Measurements from ENCODE around the gene KCNIP4. TPM values are rescaled to one million over a fixed set of nuclear protein-coding genes. Genes with fewer than 3 reads are reported as not detected.

KCNIP4 gene
- total RNA-seq, 2 donors from 2014 or later, result 1.2 TPM; not detected in 1

- Histone ChIP-seq H3K4me1 (replicated peaks) (no peaks in the 10 kb centered on the region), H3K27me3 (replicated peaks; ENCODE audit: insufficient read depth) (no peaks in the 10 kb centered on the region), H3K4me3 (no peak overlapping the region), H3K9me3 (no peaks in the 10 kb centered on the region), H3K27ac (no peak overlapping the region), H3K36me3 (no peaks in the 10 kb centered on the region)
- no peak for DNase-seq (ENCODE audit: low spot score)
- 50% methylated on average over 4 of the region's 4 CpGs for WGBS
- intact Hi-C loops (cut with DNase I), result no loop called here
- TF ChIP-seq, protein P1, sequence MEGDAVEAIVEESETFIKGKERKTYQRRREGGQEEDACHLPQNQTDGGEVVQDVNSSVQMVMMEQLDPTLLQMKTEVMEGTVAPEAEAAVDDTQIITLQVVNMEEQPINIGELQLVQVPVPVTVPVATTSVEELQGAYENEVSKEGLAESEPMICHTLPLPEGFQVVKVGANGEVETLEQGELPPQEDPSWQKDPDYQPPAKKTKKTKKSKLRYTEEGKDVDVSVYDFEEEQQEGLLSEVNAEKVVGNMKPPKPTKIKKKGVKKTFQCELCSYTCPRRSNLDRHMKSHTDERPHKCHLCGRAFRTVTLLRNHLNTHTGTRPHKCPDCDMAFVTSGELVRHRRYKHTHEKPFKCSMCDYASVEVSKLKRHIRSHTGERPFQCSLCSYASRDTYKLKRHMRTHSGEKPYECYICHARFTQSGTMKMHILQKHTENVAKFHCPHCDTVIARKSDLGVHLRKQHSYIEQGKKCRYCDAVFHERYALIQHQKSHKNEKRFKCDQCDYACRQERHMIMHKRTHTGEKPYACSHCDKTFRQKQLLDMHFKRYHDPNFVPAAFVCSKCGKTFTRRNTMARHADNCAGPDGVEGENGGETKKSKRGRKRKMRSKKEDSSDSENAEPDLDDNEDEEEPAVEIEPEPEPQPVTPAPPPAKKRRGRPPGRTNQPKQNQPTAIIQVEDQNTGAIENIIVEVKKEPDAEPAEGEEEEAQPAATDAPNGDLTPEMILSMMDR (IDR thresholded peaks at IDR 0.05), result no peak
- TF ChIP-seq POLR2AphosphoS5 (IDR thresholded peaks at IDR 0.05), result no peak
- no peak for TF ChIP-seq POLR2A (IDR thresholded peaks at IDR 0.05)
These were observed 938.6 kb downstream of the KCNIP4 start for GRCh38 chr4:21009956-21010355.

DNA sequence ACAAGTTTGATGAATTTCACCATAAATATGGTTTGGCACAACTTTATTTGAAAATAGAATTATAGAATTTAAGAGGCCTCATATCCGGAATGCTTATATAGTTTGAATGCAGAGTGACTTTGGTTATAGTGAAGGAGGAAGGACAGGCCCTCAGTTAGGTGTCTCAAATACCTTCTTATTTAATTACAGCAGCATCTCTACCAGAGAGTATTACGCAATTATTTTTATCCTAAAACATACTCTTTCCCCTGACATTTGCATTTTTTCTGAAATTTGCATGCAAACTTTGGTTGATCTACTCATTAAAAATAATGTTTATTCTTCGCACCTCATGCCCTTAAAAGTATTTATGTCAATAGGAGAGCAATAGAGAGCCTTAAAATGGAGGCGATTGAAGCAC lies 942.9 kb downstream of the KCNIP4 start:
- Histone ChIP-seq H3K27ac (no peak overlapping the region), H3K9me3 (no peaks in the 10 kb centered on the region), H3K4me1 (replicated peaks) (no peaks in the 10 kb centered on the region), H3K4me3 (no peak overlapping the region), H3K27me3 (replicated peaks; ENCODE audit: insufficient read depth) (no peaks in the 10 kb centered on the region), H3K36me3 (no peaks in the 10 kb centered on the region)
- DNase-seq (ENCODE audit: low spot score), result no peak
- TF ChIP-seq, protein P1 (IDR thresholded peaks at IDR 0.05), result no peak
- TF ChIP-seq POLR2AphosphoS5 (IDR thresholded peaks at IDR 0.05), result no peak
- no peak for TF ChIP-seq POLR2A (IDR thresholded peaks at IDR 0.05)
- 95% methylated on average over 4 of the region's 4 CpGs for whole genome bisulfite sequencing
- intact Hi-C loops (cut with DNase I), result no loop called here

DNA sequence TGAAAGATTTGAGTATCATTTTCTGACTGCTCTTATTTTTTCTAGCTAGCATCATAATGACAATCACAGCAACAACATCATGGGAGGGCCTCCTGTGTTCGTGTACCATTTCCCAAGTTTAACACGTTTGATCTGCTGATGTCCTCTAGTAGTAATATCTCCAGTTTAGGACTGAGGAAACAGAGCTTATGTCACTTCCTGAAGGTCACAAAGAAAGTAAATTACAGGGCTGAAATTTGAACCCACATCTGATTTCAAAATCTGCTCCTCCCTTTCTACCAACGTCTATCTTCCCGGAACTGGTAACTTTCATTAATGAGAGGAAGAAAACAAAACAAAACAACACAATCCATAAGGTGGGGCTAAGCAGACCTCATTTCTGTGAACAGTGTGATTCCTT lies 945.6 kb downstream of the KCNIP4 start:
- 48% methylated on average over 4 of the region's 4 CpGs for WGBS

DNA sequence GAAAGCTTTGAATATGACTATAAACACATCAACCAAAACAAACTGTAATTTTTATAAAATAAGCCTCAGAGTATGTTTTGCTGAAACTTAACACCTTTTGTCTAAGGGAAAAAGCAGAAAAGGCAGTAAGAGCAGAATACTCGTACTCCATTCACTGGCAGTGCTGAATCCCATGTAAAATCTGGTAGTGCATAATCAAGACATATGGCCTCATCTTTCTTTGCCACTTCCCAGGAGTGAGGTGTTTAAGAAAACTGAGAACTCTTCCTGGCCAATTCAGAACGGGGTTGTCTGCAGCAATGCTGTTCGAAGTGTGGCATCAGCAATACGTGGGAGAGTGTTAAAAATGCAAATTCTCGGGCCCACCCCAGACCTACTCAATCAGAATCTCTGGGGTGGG lies 946.3 kb downstream of the KCNIP4 start:
- TF ChIP-seq POLR2A (IDR thresholded peaks at IDR 0.05) (no peak), POLR2AphosphoS5 (IDR thresholded peaks at IDR 0.05) (no peak)
- TF ChIP-seq, protein P1 (IDR thresholded peaks at IDR 0.05), result no peak
- H3K27me3 ChIP-seq (replicated peaks; ENCODE audit: insufficient read depth), result no peaks in the 10 kb centered on the region
- H3K4me1 ChIP-seq (replicated peaks), result no peaks in the 10 kb centered on the region
- H3K36me3 ChIP-seq, result no peaks in the 10 kb centered on the region
- H3K9me3 ChIP-seq, result no peaks in the 10 kb centered on the region
- H3K27ac ChIP-seq, result no peak overlapping the region
- intact Hi-C loops (cut with DNase I), result no loop called here
- no peak for DNase-seq (ENCODE audit: low spot score)
- 71% methylated on average over 5 of the region's 5 CpGs for WGBS
- H3K4me3 ChIP-seq, result no peak overlapping the region

More for the DNA sequence above, 945.6 kb downstream of the KCNIP4 start:
- no peak for DNase-seq (ENCODE audit: low spot score)
- H3K36me3 ChIP-seq, result no peaks in the 10 kb centered on the region
- no peaks in the 10 kb centered on the region for H3K4me1 ChIP-seq (replicated peaks)
- no peaks in the 10 kb centered on the region for H3K9me3 ChIP-seq
- H3K4me3 ChIP-seq, result no peak overlapping the region
- intact Hi-C loops (cut with DNase I), result no loop called here
- no peak overlapping the region for H3K27ac ChIP-seq
- TF ChIP-seq POLR2A (IDR thresholded peaks at IDR 0.05) (no peak), POLR2AphosphoS5 (IDR thresholded peaks at IDR 0.05) (no peak)
- H3K27me3 ChIP-seq (replicated peaks; ENCODE audit: insufficient read depth), result no peaks in the 10 kb centered on the region

DNA sequence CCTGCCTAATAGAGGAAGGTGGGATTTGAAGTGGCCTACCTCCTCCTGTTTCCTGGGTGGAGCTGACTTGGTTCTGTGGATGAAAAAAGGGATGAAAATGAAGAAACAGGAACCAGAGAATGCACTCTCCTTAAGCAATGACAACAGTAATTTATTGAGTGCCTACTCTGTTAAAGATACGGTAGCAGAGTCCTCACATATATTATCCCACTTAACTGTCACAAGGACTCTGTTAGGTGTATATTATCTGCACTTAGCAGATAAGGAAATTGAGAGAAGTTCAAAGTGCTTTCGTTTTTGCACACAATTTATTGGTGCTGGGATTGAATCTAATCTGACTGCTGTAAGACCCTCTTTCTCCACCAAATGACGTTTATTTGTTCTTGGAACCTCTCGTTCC lies 947.1 kb downstream of the KCNIP4 start:
- Histone ChIP-seq H3K9me3 (no peaks in the 10 kb centered on the region), H3K27me3 (replicated peaks; ENCODE audit: insufficient read depth) (no peaks in the 10 kb centered on the region), H3K4me1 (replicated peaks) (no peaks in the 10 kb centered on the region), H3K36me3 (no peaks in the 10 kb centered on the region), H3K27ac (no peak overlapping the region), H3K4me3 (no peak overlapping the region)
- TF ChIP-seq POLR2AphosphoS5 (IDR thresholded peaks at IDR 0.05) (no peak), POLR2A (IDR thresholded peaks at IDR 0.05) (no peak)
- TF ChIP-seq, protein P1 (IDR thresholded peaks at IDR 0.05), result no peak
- intact Hi-C loops (cut with DNase I), result no loop called here
- WGBS, result 25% methylated on average over 4 of the region's 4 CpGs
- no peak for DNase-seq (ENCODE audit: low spot score)
